GM21619 (cell line): Measurements from ENCODE around the gene RAE1.

ENCODE experiments used
- ATAC-seq: cut with Tn5 transposase; IDR thresholded peaks from one replicate; pipeline ENCODE4 v1.9.1; 2021; ENCODE audit not compliant: unreplicated experiment

The RAE1 gene

GRCh38 chr20:57371363-57371762, 20.3 kb downstream of the RAE1 start:
- no peak for ATAC-seq

- ATAC-seq: no peak
Observed at GRCh38 chr20:57372157-57372556, 21.1 kb downstream of the RAE1 start.

- ATAC-seq: no peak
Observed at GRCh38 chr20:57372581-57373350, 21.7 kb downstream of the RAE1 start.

- ATAC-seq: no peak
Observed at GRCh38 chr20:57374343-57374930, 23.4 kb downstream of the RAE1 start.

GRCh38 chr20:57374931-57375651, 24.0 kb downstream of the RAE1 start:
- no peak for ATAC-seq

GRCh38 chr20:57375652-57376230, 24.7 kb downstream of the RAE1 start:
- ATAC-seq: no peak

- ATAC-seq: no peak
Observed at GRCh38 chr20:57377350-57377749, 26.3 kb downstream of the RAE1 start.

GRCh38 chr20:57378107-57378506, 27.1 kb downstream of the RAE1 start:
- no peak for ATAC-seq

- ATAC-seq: no peak
Observed at GRCh38 chr20:57378646-57379262, 27.7 kb downstream of the RAE1 start.

GRCh38 chr20:57379263-57379647, 28.2 kb downstream of the RAE1 start:
- ATAC-seq: no peak

- no peak for ATAC-seq
Observed at GRCh38 chr20:57380081-57380750, 29.2 kb downstream of the RAE1 start.

GRCh38 chr20:57381596-57382503, 30.8 kb downstream of the RAE1 start:
- ATAC-seq: no peak

GRCh38 chr20:57382516-57382915, 31.5 kb downstream of the RAE1 start:
- no peak for ATAC-seq

GRCh38 chr20:57383447-57384347, 32.6 kb downstream of the RAE1 start:
- ATAC-seq: no peak

GRCh38 chr20:57384486-57384885, 33.4 kb downstream of the RAE1 start:
- no peak for ATAC-seq

- ATAC-seq: no peak
Observed at GRCh38 chr20:57384953-57385761, 34.1 kb downstream of the RAE1 start.

- no peak for ATAC-seq
Observed at GRCh38 chr20:57385940-57386339, 34.9 kb downstream of the RAE1 start.

- no peak for ATAC-seq
Observed at GRCh38 chr20:57386762-57387161, 35.7 kb downstream of the RAE1 start.
